HG03342 (cell line): ENCODE measurements around the gene RNF225.
"Not testable (repeated sequence)": the region's sequence is repeated elsewhere in the genome, so short reads cannot be mapped to it uniquely, and the experiment has no call there.

ENCODE experiments used
- ATAC-seq: cut with Tn5 transposase; IDR thresholded peaks from one replicate; pipeline ENCODE4 v1.9.1; 2021; ENCODE audit warnings: mild to moderate bottlenecking, moderate library complexity; ENCODE audit not compliant: unreplicated experiment

RNF225 gene

GRCh38 chr19:58361900-58362271 lies 33.6 kb upstream of the RNF225 start:
- ATAC-seq = no peak

- ATAC-seq = peak; percentile 76
These were observed 33.0 kb upstream of the RNF225 start, which contains the start of gene ZNF497 for GRCh38 chr19:58362272-58362994. ZNF497 (minus strand) TSS chr19:58362751; CDS start chr19:58357635, 5,116 bp downstream.

GRCh38 chr19:58364146-58364545 lies 31.3 kb upstream of the RNF225 start:
- no peak for ATAC-seq

- no peak for ATAC-seq
These were observed 28.6 kb upstream of the RNF225 start for GRCh38 chr19:58366585-58367430.

- ATAC-seq = no peak
These were observed 27.6 kb upstream of the RNF225 start for GRCh38 chr19:58367698-58368454.

- ATAC-seq = no peak
These were observed 26.7 kb upstream of the RNF225 start for GRCh38 chr19:58368561-58369360.

- ATAC-seq = no peak
These were observed 22.9 kb upstream of the RNF225 start for GRCh38 chr19:58372311-58373133.

- no peak for ATAC-seq
These were observed 21.3 kb upstream of the RNF225 start for GRCh38 chr19:58374200-58374599.

GRCh38 chr19:58376724-58377123 lies 18.7 kb upstream of the RNF225 start:
- not testable (repeated sequence) for ATAC-seq

GRCh38 chr19:58379246-58379645 lies 16.2 kb upstream of the RNF225 start:
- ATAC-seq = no peak

- ATAC-seq = no peak
These were observed 15.3 kb upstream of the RNF225 start for GRCh38 chr19:58380037-58380661.

- ATAC-seq = peak; percentile 74
These were observed 14.6 kb upstream of the RNF225 start, which contains the start of gene ZNF837 for GRCh38 chr19:58380662-58381459. ZNF837 (minus strand) TSS chr19:58381030; CDS start chr19:58369332, 11,698 bp downstream.

GRCh38 chr19:58381460-58382212 lies 13.8 kb upstream of the RNF225 start:
- no peak for ATAC-seq

- no peak for ATAC-seq
These were observed 12.4 kb upstream of the RNF225 start for GRCh38 chr19:58382997-58383603.

GRCh38 chr19:58385313-58385890 lies 10.1 kb upstream of the RNF225 start:
- ATAC-seq = no peak

- ATAC-seq = no peak
These were observed 9.4 kb upstream of the RNF225 start for GRCh38 chr19:58385891-58386575.
